PFSK-1 (cell line): ENCODE results near the gene SIAE.

Experiments
- FOXP2 ChIP-seq: optimal IDR thresholded peaks from 2 replicates; pipeline ENCODE3; 2011; ENCODE audit warnings: borderline replicate concordance, control low read depth, inconsistent platforms; ENCODE audit not compliant: insufficient read depth; ENCODE audit errors: extremely low read length, extremely low read depth
- POLR2AphosphoS5 ChIP-seq: IDR thresholded peaks from 2 replicates; pipeline ENCODE4 v1.6.1; 2012; ENCODE audit warnings: low read depth, mild to moderate bottlenecking, control low read depth, low read length, moderate library complexity
- REST ChIP-seq, 2 experiments: IDR thresholded peaks; 2 replicates each; pipeline versions ENCODE4 v1.6.1 to v1.8.0; 2011 to 2012; ENCODE audit warnings: low read depth in 2 of 2, low read length in 2 of 2, control low read depth in 1 of 2, inconsistent platforms in 1 of 2, mild to moderate bottlenecking in 1 of 2, moderate library complexity in 1 of 2; ENCODE audit not compliant: insufficient read depth in 1 of 2
- SIN3A ChIP-seq: IDR thresholded peaks from 2 replicates; pipeline ENCODE4 v1.6.1; 2012; ENCODE audit warnings: mild to moderate bottlenecking, low read length, moderate library complexity, borderline replicate concordance; ENCODE audit not compliant: insufficient read depth
- TAF1 ChIP-seq: IDR thresholded peaks from 2 replicates; pipeline ENCODE4 v1.6.1; 2012; ENCODE audit warnings: low read length, control low read depth, borderline replicate concordance; ENCODE audit not compliant: insufficient read depth

SIAE gene

GRCh38 chr11:124646148-124646547 lies 27.4 kb downstream of the SIAE start:
- TF ChIP-seq REST (IDR thresholded peaks at IDR 0.05; ENCODE audit: insufficient read depth in 1 of 2, low read depth in 2 of 2, low read length in 2 of 2) (no peak), SIN3A (no peak), TAF1 (no peak)

- TF ChIP-seq REST (IDR thresholded peaks at IDR 0.05; ENCODE audit: insufficient read depth in 1 of 2, low read depth in 2 of 2, low read length in 2 of 2) (no peak), TAF1 (no peak)
Measured at GRCh38 chr11:124644426-124645280, 28.9 kb downstream of the SIAE start.

- TF ChIP-seq POLR2AphosphoS5 (no peak), TAF1 (no peak), REST (IDR thresholded peaks at IDR 0.05; ENCODE audit: insufficient read depth in 1 of 2, low read depth in 2 of 2, low read length in 2 of 2) (no peak), SIN3A (no peak)
Measured at GRCh38 chr11:124643605-124644425, 29.7 kb downstream of the SIAE start.

GRCh38 chr11:124643042-124643604 lies 30.4 kb downstream of the SIAE start:
- TF ChIP-seq SIN3A (no peak), TAF1 (no peak), POLR2AphosphoS5 (no peak), FOXP2 (no peak), REST (IDR thresholded peaks at IDR 0.05; ENCODE audit: insufficient read depth in 1 of 2, low read depth in 2 of 2, low read length in 2 of 2) (no peak)
